HepG2 (cell line): ENCODE measurements around the gene PRR29. TPM values are rescaled to one million over a fixed set of nuclear protein-coding genes. Genes with fewer than 3 reads are reported as not detected.

Experiments used
- BHLHE40 ChIP-seq: IDR thresholded peaks from 2 replicates; pipeline ENCODE4 v1.6.1; 2011; ENCODE audit warnings: low read length, improper control_type of control experiment
- DNMT1 ChIP-seq: sonication (generic); formaldehyde crosslinking; IDR thresholded peaks from 2 replicates; pipeline ENCODE4 v1.5.1; 2020; ENCODE audit warnings: mild to moderate bottlenecking, missing genetic modification reagents
- MEIS1 ChIP-seq: sonication (generic); formaldehyde crosslinking; IDR thresholded peaks from 2 replicates; pipeline ENCODE4 v1.9.0; 2021; ENCODE audit warnings: mild to moderate bottlenecking, missing genetic modification reagents, moderate library complexity, borderline replicate concordance
- ZNF292 ChIP-seq: sonication (generic); formaldehyde crosslinking; IDR thresholded peaks from 2 replicates; pipeline ENCODE4 v1.8.1; 2022; ENCODE audit warnings: mild to moderate bottlenecking, low read depth, missing genetic modification reagents, borderline replicate concordance
- polyA plus RNA-seq, 8 experiments: library from polyadenylated mRNA; depleted of rRNA in 3 of 8; stranded (reverse) in 7 of 8; unstranded in 1 of 8; fragments of >200 nt; fragmentation: Illumina TruSeq in 4 of 8; extraction: Trizol in 4 of 8; gene quantifications; 2 replicates each; pipeline versions ENCODE4 v1.2.1 to v1.2.3, GENCODE V29; 2011 to 2016; ENCODE audit warnings: low read depth in 4 of 8, missing spikeins in 1 of 8, mixed read lengths in 1 of 8; ENCODE audit not compliant: insufficient read depth in 1 of 8
- total RNA-seq, 5 experiments: library from RNA; depleted of rRNA; stranded (reverse); fragments of >200 nt; fragmentation: Illumina TruSeq; extraction: Trizol; gene quantifications; 2 replicates each; pipeline ENCODE4 v1.2.3, GENCODE V29; 2016; ENCODE audit warnings: low read depth in 1 of 5
- TF ChIP-seq, protein P1 (sequence below): sonication (generic); formaldehyde crosslinking; IDR thresholded peaks from 2 replicates; pipeline ENCODE4 v1.9.0; 2022; ENCODE audit warnings: low read depth, missing genetic modification reagents
- TF ChIP-seq, protein P2 (sequence below): IDR thresholded peaks from 2 replicates; pipeline ENCODE4 v1.6.1; 2016; ENCODE audit warnings: low read depth, control low read depth
- TF ChIP-seq, protein P3 (sequence below): sonication (generic); formaldehyde crosslinking; IDR thresholded peaks from 2 replicates; pipeline ENCODE4 v1.5.1; 2020; ENCODE audit warnings: missing genetic modification reagents, mild to moderate bottlenecking, borderline replicate concordance
- TF ChIP-seq, protein P4 (sequence below): IDR thresholded peaks from 2 replicates; pipeline ENCODE4 v1.6.1; 2012; ENCODE audit warnings: inconsistent platforms
- TF ChIP-seq, protein P5 (sequence below): fragments of 450-650 bp; IDR thresholded peaks from 2 replicates; pipeline ENCODE4 v1.6.1; 2016
- TF ChIP-seq, protein P6 (sequence below), 2 experiments: sonication (generic) in 1 of 2; formaldehyde crosslinking in 1 of 2; IDR thresholded peaks; 2 replicates each; pipeline versions ENCODE4 v1.4.0 to v1.6.1; 2018 to 2020; ENCODE audit warnings: missing genetic modification reagents in 2 of 2, borderline replicate concordance in 1 of 2, low read depth in 1 of 2, mild to moderate bottlenecking in 1 of 2, missing biosample characterization in 1 of 2

The PRR29 gene
- total and polyA plus RNA-seq, 2 of the 13 experiments (the other 11 are each of a cell fraction or from before 2014, with no cell fraction given) = 0.07 to 0.20 TPM

DNA sequence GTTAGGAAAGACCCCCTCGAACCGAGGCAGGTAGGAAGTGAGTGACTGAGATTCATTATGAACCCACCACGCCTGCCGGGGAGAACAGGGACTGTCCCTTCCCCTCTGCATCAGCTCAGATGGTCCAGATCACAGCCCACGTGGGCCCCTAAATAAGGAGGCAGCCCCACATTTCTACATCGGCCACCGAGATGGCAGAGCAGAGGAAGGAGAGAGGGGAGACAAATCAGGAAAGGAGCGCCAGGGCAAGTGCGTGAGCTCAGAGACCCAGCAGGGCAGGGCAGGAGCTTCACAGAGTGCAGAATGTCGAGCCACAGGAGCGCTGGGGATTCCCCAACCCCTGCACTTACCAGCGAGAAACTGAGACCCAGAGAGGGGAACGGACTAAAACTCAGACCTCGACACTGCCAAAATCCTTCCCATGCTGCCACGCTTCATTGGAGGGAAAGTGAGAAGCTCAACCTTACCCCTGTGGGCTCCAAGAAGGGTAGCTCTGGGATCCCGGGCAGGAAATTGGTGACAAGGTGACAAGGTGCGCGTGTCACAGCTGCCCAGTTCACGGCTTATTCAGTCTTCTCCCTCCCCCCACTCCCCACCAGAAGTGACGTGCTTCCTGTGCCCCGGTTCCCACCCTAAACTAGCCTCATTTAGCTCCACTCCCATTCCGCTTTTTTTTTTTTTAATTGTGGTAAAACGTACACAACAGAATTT is 22.1 kb downstream of the PRR29 start, which contains the start of gene ICAM2 (continued):
- TF ChIP-seq, protein P1, sequence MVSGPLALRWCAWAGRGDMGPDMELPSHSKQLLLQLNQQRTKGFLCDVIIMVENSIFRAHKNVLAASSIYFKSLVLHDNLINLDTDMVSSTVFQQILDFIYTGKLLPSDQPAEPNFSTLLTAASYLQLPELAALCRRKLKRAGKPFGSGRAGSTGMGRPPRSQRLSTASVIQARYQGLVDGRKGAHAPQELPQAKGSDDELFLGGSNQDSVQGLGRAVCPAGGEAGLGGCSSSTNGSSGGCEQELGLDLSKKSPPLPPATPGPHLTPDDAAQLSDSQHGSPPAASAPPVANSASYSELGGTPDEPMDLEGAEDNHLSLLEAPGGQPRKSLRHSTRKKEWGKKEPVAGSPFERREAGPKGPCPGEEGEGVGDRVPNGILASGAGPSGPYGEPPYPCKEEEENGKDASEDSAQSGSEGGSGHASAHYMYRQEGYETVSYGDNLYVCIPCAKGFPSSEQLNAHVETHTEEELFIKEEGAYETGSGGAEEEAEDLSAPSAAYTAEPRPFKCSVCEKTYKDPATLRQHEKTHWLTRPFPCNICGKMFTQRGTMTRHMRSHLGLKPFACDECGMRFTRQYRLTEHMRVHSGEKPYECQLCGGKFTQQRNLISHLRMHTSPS (CRISPR knock-in tag) = 0 out of 2 replicates have a peak, but pooled peaks have one; percentile 25
- TF ChIP-seq DNMT1 = peak; percentile 45; the same call in 1 of the 2 replicates
- TF ChIP-seq, protein P2, sequence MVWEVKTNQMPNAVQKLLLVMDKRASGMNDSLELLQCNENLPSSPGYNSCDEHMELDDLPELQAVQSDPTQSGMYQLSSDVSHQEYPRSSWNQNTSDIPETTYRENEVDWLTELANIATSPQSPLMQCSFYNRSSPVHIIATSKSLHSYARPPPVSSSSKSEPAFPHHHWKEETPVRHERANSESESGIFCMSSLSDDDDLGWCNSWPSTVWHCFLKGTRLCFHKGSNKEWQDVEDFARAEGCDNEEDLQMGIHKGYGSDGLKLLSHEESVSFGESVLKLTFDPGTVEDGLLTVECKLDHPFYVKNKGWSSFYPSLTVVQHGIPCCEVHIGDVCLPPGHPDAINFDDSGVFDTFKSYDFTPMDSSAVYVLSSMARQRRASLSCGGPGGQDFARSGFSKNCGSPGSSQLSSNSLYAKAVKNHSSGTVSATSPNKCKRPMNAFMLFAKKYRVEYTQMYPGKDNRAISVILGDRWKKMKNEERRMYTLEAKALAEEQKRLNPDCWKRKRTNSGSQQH (CRISPR knock-in tag) = no peak
- 0 out of 2 replicates have a peak, but pooled peaks have one; percentile 29 for TF ChIP-seq MEIS1 (CRISPR knock-in tag)
- TF ChIP-seq, protein P3, sequence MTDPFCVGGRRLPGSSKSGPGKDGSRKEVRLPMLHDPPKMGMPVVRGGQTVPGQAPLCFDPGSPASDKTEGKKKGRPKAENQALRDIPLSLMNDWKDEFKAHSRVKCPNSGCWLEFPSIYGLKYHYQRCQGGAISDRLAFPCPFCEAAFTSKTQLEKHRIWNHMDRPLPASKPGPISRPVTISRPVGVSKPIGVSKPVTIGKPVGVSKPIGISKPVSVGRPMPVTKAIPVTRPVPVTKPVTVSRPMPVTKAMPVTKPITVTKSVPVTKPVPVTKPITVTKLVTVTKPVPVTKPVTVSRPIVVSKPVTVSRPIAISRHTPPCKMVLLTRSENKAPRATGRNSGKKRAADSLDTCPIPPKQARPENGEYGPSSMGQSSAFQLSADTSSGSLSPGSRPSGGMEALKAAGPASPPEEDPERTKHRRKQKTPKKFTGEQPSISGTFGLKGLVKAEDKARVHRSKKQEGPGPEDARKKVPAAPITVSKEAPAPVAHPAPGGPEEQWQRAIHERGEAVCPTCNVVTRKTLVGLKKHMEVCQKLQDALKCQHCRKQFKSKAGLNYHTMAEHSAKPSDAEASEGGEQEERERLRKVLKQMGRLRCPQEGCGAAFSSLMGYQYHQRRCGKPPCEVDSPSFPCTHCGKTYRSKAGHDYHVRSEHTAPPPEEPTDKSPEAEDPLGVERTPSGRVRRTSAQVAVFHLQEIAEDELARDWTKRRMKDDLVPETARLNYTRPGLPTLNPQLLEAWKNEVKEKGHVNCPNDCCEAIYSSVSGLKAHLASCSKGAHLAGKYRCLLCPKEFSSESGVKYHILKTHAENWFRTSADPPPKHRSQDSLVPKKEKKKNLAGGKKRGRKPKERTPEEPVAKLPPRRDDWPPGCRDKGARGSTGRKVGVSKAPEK (CRISPR knock-in tag) = peak; percentile 34; the same call in 1 of the 2 replicates
- TF ChIP-seq, protein P4, sequence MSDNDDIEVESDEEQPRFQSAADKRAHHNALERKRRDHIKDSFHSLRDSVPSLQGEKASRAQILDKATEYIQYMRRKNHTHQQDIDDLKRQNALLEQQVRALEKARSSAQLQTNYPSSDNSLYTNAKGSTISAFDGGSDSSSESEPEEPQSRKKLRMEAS = 0 out of 2 replicates have a peak, but pooled peaks have one; percentile 13
- TF ChIP-seq BHLHE40 = no peak
- TF ChIP-seq ZNF292 (CRISPR knock-in tag) = peak; percentile 90; the same call in 1 of the 2 replicates
- TF ChIP-seq, protein P5, sequence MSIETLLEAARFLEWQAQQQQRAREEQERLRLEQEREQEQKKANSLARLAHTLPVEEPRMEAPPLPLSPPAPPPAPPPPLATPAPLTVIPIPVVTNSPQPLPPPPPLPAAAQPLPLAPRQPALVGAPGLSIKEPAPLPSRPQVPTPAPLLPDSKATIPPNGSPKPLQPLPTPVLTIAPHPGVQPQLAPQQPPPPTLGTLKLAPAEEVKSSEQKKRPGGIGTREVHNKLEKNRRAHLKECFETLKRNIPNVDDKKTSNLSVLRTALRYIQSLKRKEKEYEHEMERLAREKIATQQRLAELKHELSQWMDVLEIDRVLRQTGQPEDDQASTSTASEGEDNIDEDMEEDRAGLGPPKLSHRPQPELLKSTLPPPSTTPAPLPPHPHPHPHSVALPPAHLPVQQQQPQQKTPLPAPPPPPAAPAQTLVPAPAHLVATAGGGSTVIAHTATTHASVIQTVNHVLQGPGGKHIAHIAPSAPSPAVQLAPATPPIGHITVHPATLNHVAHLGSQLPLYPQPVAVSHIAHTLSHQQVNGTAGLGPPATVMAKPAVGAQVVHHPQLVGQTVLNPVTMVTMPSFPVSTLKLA = 0 out of 2 replicates have a peak, but pooled peaks have one; percentile 23
- TF ChIP-seq, protein P6, sequence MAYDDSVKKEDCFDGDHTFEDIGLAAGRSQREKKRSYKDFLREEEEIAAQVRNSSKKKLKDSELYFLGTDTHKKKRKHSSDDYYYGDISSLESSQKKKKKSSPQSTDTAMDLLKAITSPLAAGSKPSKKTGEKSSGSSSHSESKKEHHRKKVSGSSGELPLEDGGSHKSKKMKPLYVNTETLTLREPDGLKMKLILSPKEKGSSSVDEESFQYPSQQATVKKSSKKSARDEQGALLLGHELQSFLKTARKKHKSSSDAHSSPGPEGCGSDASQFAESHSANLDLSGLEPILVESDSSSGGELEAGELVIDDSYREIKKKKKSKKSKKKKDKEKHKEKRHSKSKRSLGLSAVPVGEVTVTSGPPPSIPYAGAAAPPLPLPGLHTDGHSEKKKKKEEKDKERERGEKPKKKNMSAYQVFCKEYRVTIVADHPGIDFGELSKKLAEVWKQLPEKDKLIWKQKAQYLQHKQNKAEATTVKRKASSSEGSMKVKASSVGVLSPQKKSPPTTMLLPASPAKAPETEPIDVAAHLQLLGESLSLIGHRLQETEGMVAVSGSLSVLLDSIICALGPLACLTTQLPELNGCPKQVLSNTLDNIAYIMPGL (CRISPR knock-in tag; IDR thresholded peaks at IDR 0.05; ENCODE audit: borderline replicate concordance in 1 of 2, low read depth in 1 of 2) = peak in 1 of 2 experiments; percentile 50; a peak in 1 of 4 replicates
